ENCODE data around the gene PELI2. TPM values are rescaled to one million over a fixed set of nuclear protein-coding genes. Genes with fewer than 3 reads are reported as not detected.

PELI2 gene
- total RNA-seq: 10 to 100 TPM in 1 of 2 donors, 1 to 10 TPM in 1; 9.8 to 13.9 TPM

DNA sequence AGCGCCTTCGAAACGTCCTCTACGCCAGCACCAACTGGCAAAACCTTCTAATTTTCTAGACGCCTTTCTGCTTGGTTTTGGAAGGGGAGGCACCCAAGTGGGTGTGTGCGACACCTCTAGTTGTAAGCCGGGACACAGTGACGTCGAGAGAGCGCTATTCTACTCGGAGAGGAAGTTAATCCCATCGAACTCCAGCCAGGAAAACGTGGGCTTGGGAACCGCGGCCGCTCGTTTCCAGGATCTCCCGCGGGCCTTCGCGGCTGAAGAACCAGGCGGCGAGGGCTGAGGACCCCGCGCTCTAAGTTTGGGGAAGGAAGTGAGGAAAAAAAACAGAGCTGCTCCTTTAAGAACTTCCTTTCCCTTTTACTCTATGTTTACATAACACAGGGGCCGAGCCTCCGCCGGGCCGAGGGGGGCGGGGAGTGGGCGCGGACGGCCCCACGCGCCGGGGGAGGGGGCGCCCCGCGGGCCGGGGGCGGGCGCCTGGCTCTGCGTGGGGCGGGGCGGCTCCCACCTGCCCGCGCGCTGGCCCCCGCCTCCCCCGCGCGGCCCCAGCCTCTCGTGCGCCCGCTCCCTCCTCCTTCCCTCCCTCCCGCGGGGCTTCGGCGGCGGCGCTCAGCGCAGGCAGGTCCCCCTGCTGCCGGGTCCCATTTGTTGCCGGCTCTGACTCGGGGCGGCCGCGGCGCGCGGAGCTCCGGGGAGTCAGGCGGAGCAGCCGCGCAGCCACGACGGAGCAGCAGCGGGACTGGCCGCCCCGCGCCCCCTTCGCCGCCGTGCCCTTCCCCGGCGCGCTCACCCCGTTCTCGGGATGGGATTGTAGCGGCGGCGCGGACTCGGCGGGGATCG lies at the start of gene PELI2:
TSS of gene PELI2 (plus strand) at position 647 of the 846 bp plus-strand sequence. CDS start 250 bp downstream, outside the sequence.
- TF ChIP-seq, protein P1, sequence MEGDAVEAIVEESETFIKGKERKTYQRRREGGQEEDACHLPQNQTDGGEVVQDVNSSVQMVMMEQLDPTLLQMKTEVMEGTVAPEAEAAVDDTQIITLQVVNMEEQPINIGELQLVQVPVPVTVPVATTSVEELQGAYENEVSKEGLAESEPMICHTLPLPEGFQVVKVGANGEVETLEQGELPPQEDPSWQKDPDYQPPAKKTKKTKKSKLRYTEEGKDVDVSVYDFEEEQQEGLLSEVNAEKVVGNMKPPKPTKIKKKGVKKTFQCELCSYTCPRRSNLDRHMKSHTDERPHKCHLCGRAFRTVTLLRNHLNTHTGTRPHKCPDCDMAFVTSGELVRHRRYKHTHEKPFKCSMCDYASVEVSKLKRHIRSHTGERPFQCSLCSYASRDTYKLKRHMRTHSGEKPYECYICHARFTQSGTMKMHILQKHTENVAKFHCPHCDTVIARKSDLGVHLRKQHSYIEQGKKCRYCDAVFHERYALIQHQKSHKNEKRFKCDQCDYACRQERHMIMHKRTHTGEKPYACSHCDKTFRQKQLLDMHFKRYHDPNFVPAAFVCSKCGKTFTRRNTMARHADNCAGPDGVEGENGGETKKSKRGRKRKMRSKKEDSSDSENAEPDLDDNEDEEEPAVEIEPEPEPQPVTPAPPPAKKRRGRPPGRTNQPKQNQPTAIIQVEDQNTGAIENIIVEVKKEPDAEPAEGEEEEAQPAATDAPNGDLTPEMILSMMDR (IDR thresholded peaks at IDR 0.05): no peak

GRCh38 chr14:56073799-56074198 lies 44.4 kb upstream of the PELI2 start:
- intact Hi-C loops (cut with DNase I): no loop called here
- H3K9me3 ChIP-seq: no peaks in the 10 kb centered on the region
- H3K27ac ChIP-seq: no peak overlapping the region
- no peak for DNase-seq
- no peak overlapping the region for H3K9ac ChIP-seq (ENCODE audit: low read depth in 2 of 2, low read length in 2 of 2)
- no peak overlapping the region for H3K4me3 ChIP-seq
- H3K27me3 ChIP-seq: no peaks in the 10 kb centered on the region
- TF ChIP-seq, protein P1 (IDR thresholded peaks at IDR 0.05): no peak
- H3K4me1 ChIP-seq: no peaks in the 10 kb centered on the region
- no peaks in the 10 kb centered on the region for H3K36me3 ChIP-seq

More for the DNA sequence above, at the start of gene PELI2:
- Histone ChIP-seq H3K9ac (ENCODE audit: low read depth in 2 of 2, low read length in 2 of 2) (peak within 1 kb of the TSS; percentile 78 to 94), H3K4me1 (no peaks in the 10 kb centered on the region), H3K27me3 (no peaks in the 10 kb centered on the region), H3K27ac (peak within 1 kb of the TSS; percentile 80), H3K36me3 (no peaks in the 10 kb centered on the region), H3K4me3 (peak within 1 kb of the TSS; percentile 70), H3K9me3 (no peaks in the 10 kb centered on the region)
- DNase-seq: peak; percentile 67
- intact Hi-C loops (cut with DNase I): loop anchor here (10.0 kb wide), 1 partner anchor 143 kb away; no protein-coding TSS in a partner anchor

- intact Hi-C loops (cut with DNase I): no loop called here
- Histone ChIP-seq H3K9me3 (no peaks in the 10 kb centered on the region), H3K9ac (ENCODE audit: low read depth in 2 of 2, low read length in 2 of 2) (no peak overlapping the region), H3K27ac (no peak overlapping the region), H3K4me3 (no peak overlapping the region), H3K27me3 (no peaks in the 10 kb centered on the region), H3K4me1 (no peaks in the 10 kb centered on the region), H3K36me3 (no peaks in the 10 kb centered on the region)
- TF ChIP-seq, protein P1 (IDR thresholded peaks at IDR 0.05): no peak
- no peak for DNase-seq
These were observed 42.9 kb upstream of the PELI2 start for GRCh38 chr14:56075301-56075700.

GRCh38 chr14:56081139-56081538 lies 37.1 kb upstream of the PELI2 start:
- Histone ChIP-seq H3K4me1 (no peaks in the 10 kb centered on the region), H3K9ac (ENCODE audit: low read depth in 2 of 2, low read length in 2 of 2) (no peak overlapping the region), H3K4me3 (no peak overlapping the region), H3K27me3 (no peaks in the 10 kb centered on the region), H3K27ac (no peak overlapping the region), H3K9me3 (no peaks in the 10 kb centered on the region), H3K36me3 (no peaks in the 10 kb centered on the region)
- intact Hi-C loops (cut with DNase I): no loop called here
- TF ChIP-seq, protein P1 (IDR thresholded peaks at IDR 0.05): no peak
- DNase-seq: no peak

DNA sequence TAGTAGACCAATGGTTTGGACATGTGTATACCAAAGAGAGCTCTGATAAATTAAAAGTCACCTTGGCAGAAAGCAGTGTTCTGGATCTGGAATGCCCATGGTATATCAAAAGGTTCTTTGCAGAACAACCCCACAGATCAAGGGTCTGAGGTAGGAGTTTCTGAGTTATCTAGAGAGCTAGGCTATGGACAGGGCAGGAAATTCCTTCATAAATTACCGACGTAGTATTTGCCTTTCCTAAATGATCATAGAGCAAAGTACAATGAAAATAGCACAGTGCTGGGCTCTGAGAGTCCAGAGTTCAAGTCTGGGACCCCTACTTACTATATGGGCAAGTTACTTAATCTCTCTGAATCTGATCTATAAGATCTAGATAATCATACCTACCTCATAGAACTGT lies 35.3 kb upstream of the PELI2 start:
- intact Hi-C loops (cut with DNase I): no loop called here
- H3K27ac ChIP-seq: no peak overlapping the region

More for the DNA sequence above, 35.3 kb upstream of the PELI2 start:
- TF ChIP-seq, protein P1 (IDR thresholded peaks at IDR 0.05): no peak
- H3K4me1 ChIP-seq: no peaks in the 10 kb centered on the region
- no peaks in the 10 kb centered on the region for H3K27me3 ChIP-seq
- no peak overlapping the region for H3K4me3 ChIP-seq
- no peak overlapping the region for H3K9ac ChIP-seq (ENCODE audit: low read depth in 2 of 2, low read length in 2 of 2)
- H3K36me3 ChIP-seq: no peaks in the 10 kb centered on the region
- no peak for DNase-seq
- no peaks in the 10 kb centered on the region for H3K9me3 ChIP-seq
